ENCODE data around the gene PLA2G2E.
"Not testable (repeated sequence)": the region's sequence is repeated elsewhere in the genome, so short reads cannot be mapped to it uniquely, and the experiment has no call there.

Gene PLA2G2E

GRCh38 chr1:19882111-19883071 lies 41.0 kb downstream of the PLA2G2E start, which contains the start of gene OTUD3:
TSS of gene OTUD3 (plus strand) at chr1:19882395. CDS start at chr1:19882514, 119 bp downstream.
- peak; percentile 99 for DNase-seq (ENCODE audit: low spot score)

DNA sequence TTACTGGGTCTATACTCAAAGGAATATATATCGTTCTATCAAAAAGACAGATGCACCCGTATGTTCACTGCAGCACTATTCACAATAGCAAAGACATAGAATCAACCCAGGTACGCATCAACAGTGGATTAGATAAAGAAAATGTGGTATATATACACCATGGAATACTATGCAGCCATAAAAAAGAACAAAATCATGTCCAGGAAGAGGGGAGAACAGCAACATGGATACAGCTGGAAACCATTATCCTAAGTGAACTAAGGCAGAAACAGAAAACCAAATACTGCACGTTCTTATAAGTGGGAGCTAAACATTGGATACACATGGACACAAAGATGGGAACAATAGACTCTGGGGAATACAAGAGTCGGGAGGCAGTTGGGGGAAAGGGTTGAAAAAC lies 42.6 kb downstream of the PLA2G2E start:
- DNase-seq (ENCODE audit: low spot score) = not testable (repeated sequence)

DNA sequence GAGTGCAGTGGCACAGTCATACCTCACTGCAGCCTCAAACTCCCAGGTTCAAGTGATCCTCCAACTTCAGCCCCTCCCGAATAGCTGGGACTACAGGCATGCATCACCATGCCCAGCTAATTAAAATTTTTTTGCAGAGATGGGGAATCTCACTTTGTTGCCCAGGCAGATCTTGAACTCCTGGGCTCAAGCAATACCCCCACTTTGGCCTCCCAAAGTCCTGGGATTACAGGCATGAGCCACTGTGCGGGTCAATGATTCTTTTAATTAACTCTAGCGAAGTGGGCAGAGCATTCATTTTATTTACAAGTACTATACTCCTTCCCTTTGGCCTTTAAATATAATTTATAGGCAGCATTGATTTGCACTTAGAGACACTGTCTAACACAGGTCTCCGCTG lies 43.8 kb downstream of the PLA2G2E start:
- no peak for DNase-seq (ENCODE audit: low spot score)

GRCh38 chr1:19879227-19879626 lies 44.2 kb downstream of the PLA2G2E start:
- no peak for DNase-seq (ENCODE audit: low spot score)

- no peak for DNase-seq (ENCODE audit: low spot score)
Measured at GRCh38 chr1:19878637-19878985, 44.8 kb downstream of the PLA2G2E start.

DNA sequence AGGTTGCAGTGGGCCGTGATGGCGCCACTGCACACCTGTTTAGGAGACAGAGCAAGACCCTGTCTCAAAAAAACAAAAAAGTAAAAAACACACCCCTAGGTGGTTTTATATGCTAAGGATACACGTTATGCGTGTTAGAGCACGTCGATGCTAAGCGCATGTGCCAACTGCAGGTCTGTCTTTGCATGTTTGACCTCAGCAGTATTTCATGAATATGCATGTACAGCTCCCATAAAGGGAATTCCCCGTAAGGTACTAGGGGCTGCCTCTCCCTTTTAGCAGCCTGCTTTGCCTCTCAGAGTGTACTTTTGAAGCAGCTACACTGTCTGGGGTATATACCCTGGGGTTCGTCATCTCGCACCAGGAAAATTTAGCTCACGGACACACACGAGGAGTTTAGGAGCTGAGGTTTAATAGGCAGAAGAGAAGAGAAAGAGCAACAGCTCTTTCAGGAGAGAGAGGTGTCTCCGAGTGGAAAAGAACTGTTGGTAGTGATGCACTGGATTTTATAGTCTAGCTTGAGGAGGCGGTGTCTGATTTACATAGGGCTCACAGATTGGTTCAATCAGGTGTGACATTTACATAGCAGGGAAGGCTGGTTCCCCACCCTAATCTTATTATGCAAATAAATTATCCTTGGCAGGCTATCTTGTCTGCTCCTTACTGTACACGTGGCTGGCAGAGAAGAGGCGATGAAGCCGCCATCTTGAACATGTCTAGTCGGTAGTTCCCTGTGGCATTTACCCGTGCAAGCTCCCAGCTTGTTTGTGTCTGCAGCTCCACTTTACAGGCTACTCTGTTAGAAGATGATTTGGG lies 45.4 kb downstream of the PLA2G2E start:
- no peak for DNase-seq (ENCODE audit: low spot score)

DNA sequence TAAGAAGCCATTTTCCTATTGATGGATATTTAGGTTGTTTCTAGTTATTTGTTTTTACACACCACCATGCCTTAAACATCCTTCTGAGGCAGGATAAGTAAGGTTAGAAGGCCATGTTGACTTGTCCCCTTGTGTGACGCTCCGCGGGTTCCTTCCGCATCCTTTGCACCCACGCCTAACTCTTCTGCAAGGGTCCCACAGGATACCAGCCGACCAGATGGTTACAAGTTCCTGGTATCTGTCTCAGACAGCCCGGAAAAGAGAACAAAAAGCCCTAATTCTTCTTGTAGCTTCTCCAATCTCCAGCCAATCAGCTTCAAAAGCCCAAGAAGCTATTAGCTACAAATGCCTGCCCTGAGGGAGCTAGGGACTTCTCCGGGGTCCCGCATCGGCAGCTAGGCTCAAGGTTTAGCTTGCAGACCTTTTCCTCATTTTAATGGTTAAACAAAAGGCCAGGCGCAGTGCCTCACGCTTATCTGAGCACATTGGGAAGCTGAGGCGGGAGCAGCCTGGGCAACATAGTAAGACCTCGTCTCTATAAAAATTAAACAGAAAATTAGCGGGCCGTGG lies 46.2 kb downstream of the PLA2G2E start:
- DNase-seq (ENCODE audit: low spot score) = no peak

DNA sequence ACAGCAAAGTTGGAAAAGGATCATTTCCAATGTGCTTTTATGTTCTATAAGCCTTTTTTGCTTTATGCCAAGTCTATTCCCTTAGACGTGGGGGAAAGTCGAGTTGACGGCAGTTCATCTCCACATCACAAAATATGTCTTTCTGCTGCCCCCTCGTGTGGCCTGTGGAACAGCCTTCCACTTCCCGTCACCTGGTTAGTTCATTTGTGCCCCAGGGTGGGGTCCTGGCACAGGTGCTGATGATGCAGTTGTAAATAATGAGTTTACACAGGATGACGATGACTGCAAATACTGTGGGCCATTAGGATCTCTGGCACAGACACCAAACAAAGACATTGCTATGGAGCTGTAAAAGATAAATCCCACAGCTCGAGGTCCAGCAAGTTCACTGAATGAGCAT lies 51.2 kb downstream of the PLA2G2E start:
- peak; percentile 23 for DNase-seq (ENCODE audit: low spot score)
